Choroid plexus epithelial cell (primary cell): ENCODE measurements around the gene TSPEAR.
"Not testable (repeated sequence)": the region's sequence is repeated elsewhere in the genome, so short reads cannot be mapped to it uniquely, and the experiment has no call there.

Experiments used
- DNase-seq: peaks from one replicate; pipeline ENCODE4 v3.0.0-alpha.2; 2010; ENCODE audit warnings: low read depth
- H3K4me3 ChIP-seq: 2 replicates; pipeline ENCODE4 v1.5.1; 2011; ENCODE audit warnings: low read depth, mild to moderate bottlenecking, control low read depth, low read length, moderate library complexity
- TF ChIP-seq, protein P1 (sequence below): conservative IDR thresholded peaks from 2 replicates; pipeline ENCODE4 v1.5.1; 2011; ENCODE audit warnings: low read depth, mild to moderate bottlenecking, control low read depth, inconsistent platforms, low read length, moderate library complexity

TSPEAR gene

DNA sequence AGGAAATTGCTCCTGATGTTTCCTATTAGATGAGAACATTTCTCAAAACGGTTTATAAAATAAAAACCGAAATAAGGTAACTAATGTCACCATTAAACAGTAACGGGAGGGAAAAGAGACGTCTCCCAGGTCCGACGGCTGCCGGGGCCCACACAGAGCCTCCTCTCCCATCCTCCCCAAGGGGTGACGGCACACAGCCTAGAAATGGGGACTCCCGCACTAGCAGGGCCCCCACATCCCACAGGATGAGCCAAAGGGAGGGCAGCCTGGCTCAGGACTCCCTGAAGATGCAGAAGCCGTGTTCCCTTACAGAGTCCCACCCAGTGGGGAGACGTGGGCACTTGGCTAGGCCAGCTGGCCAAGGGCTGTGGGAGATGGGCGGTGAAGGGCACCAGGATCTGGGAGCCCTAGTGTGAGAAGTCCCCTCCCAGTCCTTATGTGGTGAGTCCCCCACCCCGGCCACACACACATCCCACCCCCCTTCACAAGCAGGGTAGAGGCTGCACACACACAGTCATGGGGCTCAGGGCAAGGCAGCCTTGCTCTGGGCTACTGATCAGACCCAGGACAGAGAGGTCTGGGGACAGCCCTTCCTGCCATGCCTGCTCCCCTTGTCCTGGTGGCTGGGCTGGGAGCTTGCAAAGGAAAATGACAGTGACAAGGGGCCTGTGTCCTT lies 156.0 kb downstream of the TSPEAR start:
- TF ChIP-seq, protein P1, sequence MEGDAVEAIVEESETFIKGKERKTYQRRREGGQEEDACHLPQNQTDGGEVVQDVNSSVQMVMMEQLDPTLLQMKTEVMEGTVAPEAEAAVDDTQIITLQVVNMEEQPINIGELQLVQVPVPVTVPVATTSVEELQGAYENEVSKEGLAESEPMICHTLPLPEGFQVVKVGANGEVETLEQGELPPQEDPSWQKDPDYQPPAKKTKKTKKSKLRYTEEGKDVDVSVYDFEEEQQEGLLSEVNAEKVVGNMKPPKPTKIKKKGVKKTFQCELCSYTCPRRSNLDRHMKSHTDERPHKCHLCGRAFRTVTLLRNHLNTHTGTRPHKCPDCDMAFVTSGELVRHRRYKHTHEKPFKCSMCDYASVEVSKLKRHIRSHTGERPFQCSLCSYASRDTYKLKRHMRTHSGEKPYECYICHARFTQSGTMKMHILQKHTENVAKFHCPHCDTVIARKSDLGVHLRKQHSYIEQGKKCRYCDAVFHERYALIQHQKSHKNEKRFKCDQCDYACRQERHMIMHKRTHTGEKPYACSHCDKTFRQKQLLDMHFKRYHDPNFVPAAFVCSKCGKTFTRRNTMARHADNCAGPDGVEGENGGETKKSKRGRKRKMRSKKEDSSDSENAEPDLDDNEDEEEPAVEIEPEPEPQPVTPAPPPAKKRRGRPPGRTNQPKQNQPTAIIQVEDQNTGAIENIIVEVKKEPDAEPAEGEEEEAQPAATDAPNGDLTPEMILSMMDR = no peak
- no peak overlapping the region for H3K4me3 ChIP-seq
- no peak for DNase-seq

DNA sequence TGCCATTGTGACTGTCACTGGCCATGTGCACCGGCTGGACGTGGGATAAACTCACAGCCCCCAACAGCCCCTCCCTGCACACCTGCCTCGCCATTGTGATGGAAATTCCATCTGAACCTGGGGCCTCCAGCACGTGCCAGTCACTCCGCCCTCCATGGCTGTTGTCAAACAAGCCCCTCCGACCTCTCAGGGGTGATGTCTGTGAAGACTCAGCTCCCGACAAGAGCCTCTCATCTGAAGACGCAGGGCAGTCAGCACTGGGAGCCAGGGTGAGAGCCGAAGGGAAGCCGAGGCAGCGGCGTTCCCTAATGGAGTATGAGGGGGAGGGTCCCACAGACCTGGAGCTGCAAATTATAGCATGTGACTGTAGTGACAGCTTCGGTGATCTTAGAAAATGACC lies 158.7 kb downstream of the TSPEAR start:
- TF ChIP-seq, protein P1 = no peak
- H3K4me3 ChIP-seq = no peak overlapping the region
- DNase-seq = no peak

DNA sequence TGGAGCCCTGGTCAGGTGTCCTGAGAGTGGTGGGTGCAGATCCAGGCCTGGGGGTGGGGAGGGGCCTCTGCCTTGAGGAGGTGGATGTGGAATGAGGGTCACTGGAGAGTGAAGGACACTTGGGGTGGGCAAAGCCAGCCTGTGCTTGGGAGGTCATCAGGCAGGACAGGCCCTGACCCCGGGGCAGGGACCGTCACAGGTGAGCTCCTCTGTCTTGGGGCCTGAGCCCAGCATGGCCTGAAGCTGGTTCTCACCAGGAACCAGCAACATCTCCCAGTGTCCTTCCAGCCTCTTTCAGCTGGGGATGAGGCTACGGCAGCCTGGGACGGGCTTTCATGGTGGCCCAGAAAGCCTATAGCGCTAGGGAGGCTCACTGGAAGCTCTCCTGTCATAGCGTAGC lies 159.2 kb downstream of the TSPEAR start:
- H3K4me3 ChIP-seq = no peak overlapping the region
- no peak for DNase-seq
- TF ChIP-seq, protein P1 = no peak

DNA sequence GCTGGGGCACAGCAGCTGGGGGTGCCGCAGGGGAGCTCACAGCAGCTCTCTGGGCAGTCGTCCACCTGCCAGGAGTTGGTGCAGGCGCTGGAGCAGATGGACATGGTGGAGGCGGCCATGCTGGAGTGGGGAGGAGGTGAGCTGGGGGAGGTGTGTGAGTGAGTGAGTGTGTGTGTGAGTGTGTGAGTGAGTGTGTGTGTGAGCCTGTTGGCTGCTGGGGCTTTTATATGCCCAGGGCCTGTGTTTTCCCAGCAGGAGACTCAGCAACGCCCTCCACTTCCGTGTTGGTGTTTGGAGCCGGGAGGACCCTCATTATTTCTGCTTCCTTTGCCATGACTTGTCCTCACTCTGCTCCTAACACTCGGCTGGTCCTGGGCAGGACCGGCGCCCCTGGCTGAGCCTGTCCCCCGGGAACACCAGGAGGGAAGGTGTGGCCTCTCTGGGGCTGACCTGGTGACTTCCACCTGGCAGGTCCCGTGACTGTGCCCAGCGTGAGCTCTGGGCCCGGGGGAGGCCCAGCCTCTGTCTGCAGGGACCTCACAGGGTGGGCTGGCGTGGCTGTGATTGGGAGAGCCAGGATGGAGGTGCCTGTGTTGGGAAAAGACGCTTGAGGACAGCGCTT lies 159.9 kb downstream of the TSPEAR start, which contains the start of gene KRTAP10-2:
Gene KRTAP10-2 (minus strand): TSS at position 166 of the 622 bp plus-strand sequence. CDS start 47 bp downstream, at position 119.
- TF ChIP-seq, protein P1 = no peak
- no peak within 1 kb of the TSS for H3K4me3 ChIP-seq
- no peak for DNase-seq

DNA sequence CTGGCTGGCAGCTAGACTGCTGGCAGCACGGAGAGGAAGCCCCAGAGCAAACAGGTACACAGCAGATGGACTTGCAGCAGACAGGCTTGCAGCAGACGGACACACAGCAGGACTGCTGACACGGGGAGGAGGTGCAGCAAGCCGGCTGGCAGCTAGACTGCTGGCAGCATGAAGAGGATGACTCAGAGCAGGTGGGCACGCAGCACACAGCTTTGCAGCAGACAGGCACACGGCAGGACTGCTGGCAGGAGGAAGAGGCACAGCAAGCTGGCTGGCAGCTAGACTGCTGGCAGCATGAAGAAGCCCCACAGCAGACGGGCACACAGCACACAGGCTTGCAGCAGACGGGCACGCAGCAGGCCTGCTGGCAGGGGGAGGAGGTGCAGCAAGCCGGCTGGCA lies 160.6 kb downstream of the TSPEAR start:
- H3K4me3 ChIP-seq = no peak overlapping the region
- TF ChIP-seq, protein P1 = no peak
- no peak for DNase-seq

DNA sequence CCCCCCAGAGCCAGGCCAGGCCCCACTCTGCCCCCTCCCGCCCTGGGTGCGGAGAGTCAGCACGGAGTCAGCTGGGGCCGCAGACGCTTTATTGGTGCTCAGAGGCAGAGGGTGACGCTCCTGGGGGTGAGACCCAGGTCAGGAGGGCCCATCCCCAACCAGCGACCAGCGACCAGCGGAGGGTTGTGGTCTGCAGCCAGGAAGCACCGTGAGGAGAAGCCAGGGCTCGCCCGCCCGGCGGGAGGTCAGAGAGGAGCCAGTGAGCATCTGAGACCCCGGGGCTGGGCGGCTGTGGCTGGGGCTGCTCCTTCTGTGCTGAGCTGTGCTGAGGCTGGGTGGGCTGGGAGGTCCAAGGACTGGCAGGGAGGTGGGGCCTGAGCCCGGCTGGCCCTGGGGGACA lies 161.1 kb downstream of the TSPEAR start:
- not testable (repeated sequence) for DNase-seq, H3K4me3 ChIP-seq

DNA sequence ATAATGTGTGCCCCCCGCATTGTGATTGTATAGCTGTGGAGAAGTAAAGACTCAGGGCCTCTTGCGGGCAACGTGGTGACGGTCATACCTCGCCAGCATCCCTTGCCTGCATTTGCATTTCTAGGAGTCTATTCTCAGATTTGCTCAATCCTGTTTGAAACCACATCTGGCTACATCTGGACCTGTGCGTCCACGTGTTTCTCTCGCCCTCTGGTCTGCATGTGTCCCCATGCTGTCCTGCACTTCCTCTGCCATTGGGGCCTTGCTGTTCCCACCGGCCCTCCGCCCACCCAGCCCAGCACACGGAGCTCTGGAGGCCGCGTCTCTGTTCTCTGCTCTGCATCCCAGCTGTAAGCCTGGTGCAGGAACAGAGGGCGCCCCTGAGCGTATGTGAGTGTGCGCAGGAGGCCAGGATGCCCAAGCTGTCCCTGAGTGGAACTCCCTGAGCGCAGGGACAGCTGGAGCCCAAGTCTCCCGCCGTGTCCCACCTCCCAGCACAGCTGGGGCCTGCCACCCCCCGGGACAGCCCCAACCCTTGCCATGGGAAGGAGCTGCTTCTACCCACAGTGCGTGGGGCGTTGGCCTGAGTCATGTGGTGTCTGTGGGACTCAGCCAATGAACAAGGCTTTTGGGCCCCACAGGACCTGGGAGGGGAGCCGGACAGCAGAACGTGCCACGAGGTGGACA lies 161.7 kb downstream of the TSPEAR start:
- DNase-seq = no peak
- H3K4me3 ChIP-seq = no peak overlapping the region
- TF ChIP-seq, protein P1 = no peak
